A549 treated with ZK216348 at 1 μM for 4 hours (cell line): ENCODE results near the gene MAPT. TPM values are rescaled to one million over a fixed set of nuclear protein-coding genes. Genes with fewer than 3 reads are reported as not detected.

ENCODE experiments used
- total RNA-seq: library from RNA; stranded (reverse); fragments of 200-300 nt; extraction: Qiagen RNA extraction; gene quantifications from 5 replicates; pipeline ENCODE4 v1.2.3, GENCODE V29; 2022; ENCODE audit warnings: low read depth

MAPT gene
- total RNA-seq: 1.0 to 2.5 TPM (median 1.7 TPM) in 5 replicates

GRCh38 chr17:45894022-45894784 lies at the start of gene MAPT:
Gene MAPT, plus strand, starts transcription at chr17:45894554. Its CDS starts 67,784 bp downstream, at chr17:45962338.

GRCh38 chr17:45844695-45845375 lies 49.5 kb upstream of the MAPT start, which contains the start of gene SPPL2C:
Gene SPPL2C, plus strand, starts transcription at chr17:45844881. Its CDS starts 26 bp downstream, at chr17:45844907.

GRCh38 chr17:45998987-45999899 lies 104.9 kb downstream of the MAPT start, which contains the start of gene STH:
Gene STH, plus strand, starts transcription at chr17:45999250. Its CDS starts 30 bp downstream, at chr17:45999280.

Other genes starting within 250 kb of the MAPT start
- 0.14 to 0.75 TPM in 2 of 5 replicates, not detected in the others for gene CRHR1, start 110.2 kb upstream of the MAPT start, total RNA-seq
- not detected in 5 replicates for gene SPPL2C, start 49.7 kb upstream of the MAPT start, total RNA-seq
- not detected in 5 replicates for gene STH, start 104.7 kb downstream of the MAPT start, total RNA-seq